ENCODE data around the gene PLEKHF1. TPM values are rescaled to one million over a fixed set of nuclear protein-coding genes. Genes with fewer than 3 reads are reported as not detected.

Gene PLEKHF1, protein sequence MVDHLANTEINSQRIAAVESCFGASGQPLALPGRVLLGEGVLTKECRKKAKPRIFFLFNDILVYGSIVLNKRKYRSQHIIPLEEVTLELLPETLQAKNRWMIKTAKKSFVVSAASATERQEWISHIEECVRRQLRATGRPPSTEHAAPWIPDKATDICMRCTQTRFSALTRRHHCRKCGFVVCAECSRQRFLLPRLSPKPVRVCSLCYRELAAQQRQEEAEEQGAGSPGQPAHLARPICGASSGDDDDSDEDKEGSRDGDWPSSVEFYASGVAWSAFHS
- 24.9 and 31.9 TPM in 2 replicates for total RNA-seq

GRCh38 chr19:29665215-29665825, at the start of gene PLEKHF1:
Gene PLEKHF1 (plus strand): TSS chr19:29665461. CDS start chr19:29673840, 8,379 bp downstream.

GRCh38 chr19:29714953-29715700, 49.9 kb downstream of the PLEKHF1 start, which contains the start of gene C19orf12:
Gene C19orf12 (minus strand): TSS chr19:29715261. CDS start chr19:29708413, 6,848 bp downstream.

Other genes with a start within 250 kb of the PLEKHF1 start
- not detected in 2 replicates for gene VSTM2B, start 139.5 kb upstream of the PLEKHF1 start, total RNA-seq
- gene POP4, start 59.2 kb upstream of the PLEKHF1 start, total RNA-seq: 71.0 and 77.8 TPM in 2 replicates
- gene C19orf12, start 49.8 kb downstream of the PLEKHF1 start, total RNA-seq: 19.3 and 23.2 TPM in 2 replicates
- gene CCNE1, start 146.5 kb downstream of the PLEKHF1 start, total RNA-seq: 5.1 and 8.1 TPM in 2 replicates